HG03439 (cell line): ENCODE measurements around the gene ARHGAP12.
"Not testable (repeated sequence)": the region's sequence is repeated elsewhere in the genome, so short reads cannot be mapped to it uniquely, and the experiment has no call there.

ENCODE experiments used
- ATAC-seq: cut with Tn5 transposase; IDR thresholded peaks from one replicate; pipeline ENCODE4 v1.9.1; 2021; ENCODE audit warnings: mild to moderate bottlenecking, moderate library complexity; ENCODE audit not compliant: unreplicated experiment

Gene ARHGAP12

GRCh38 chr10:31928549-31929260, at the start of gene ARHGAP12:
Gene ARHGAP12, minus strand, starts transcription at chr10:31928831. Its CDS starts 19,976 bp downstream, at chr10:31908855.
- ATAC-seq: peak; percentile 77

GRCh38 chr10:31978156-31978483, 49.5 kb upstream of the ARHGAP12 start:
- no peak for ATAC-seq

GRCh38 chr10:31977440-31978155, 49.0 kb upstream of the ARHGAP12 start:
- no peak for ATAC-seq

GRCh38 chr10:31975157-31975765, 46.6 kb upstream of the ARHGAP12 start:
- no peak for ATAC-seq

- no peak for ATAC-seq
These were observed 45.9 kb upstream of the ARHGAP12 start for GRCh38 chr10:31974434-31975124.

GRCh38 chr10:31972519-31973041, 43.9 kb upstream of the ARHGAP12 start:
- ATAC-seq: no peak

- not testable (repeated sequence) for ATAC-seq
These were observed 41.2 kb upstream of the ARHGAP12 start for GRCh38 chr10:31969847-31970246.

- ATAC-seq: no peak
These were observed 35.0 kb upstream of the ARHGAP12 start for GRCh38 chr10:31963589-31963980.

GRCh38 chr10:31962826-31963588, 34.4 kb upstream of the ARHGAP12 start:
- ATAC-seq: no peak

- ATAC-seq: no peak
These were observed 32.8 kb upstream of the ARHGAP12 start for GRCh38 chr10:31961277-31962074.

GRCh38 chr10:31959461-31960173, 31.0 kb upstream of the ARHGAP12 start:
- no peak for ATAC-seq

- ATAC-seq: no peak
These were observed 30.2 kb upstream of the ARHGAP12 start for GRCh38 chr10:31958856-31959255.

GRCh38 chr10:31956200-31956946, 27.7 kb upstream of the ARHGAP12 start:
- no peak for ATAC-seq

GRCh38 chr10:31954410-31955191, 26.0 kb upstream of the ARHGAP12 start:
- ATAC-seq: no peak

- ATAC-seq: no peak
These were observed 24.8 kb upstream of the ARHGAP12 start for GRCh38 chr10:31953480-31953879.

- no peak for ATAC-seq
These were observed 24.4 kb upstream of the ARHGAP12 start for GRCh38 chr10:31953080-31953479.

GRCh38 chr10:31952066-31952465, 23.4 kb upstream of the ARHGAP12 start:
- ATAC-seq: no peak

GRCh38 chr10:31949266-31949665, 20.6 kb upstream of the ARHGAP12 start:
- ATAC-seq: no peak
